K562 treated with DMSO at 1 percent for 24 hours (cell line): Measurements from ENCODE around the gene ZNF81. TPM values are rescaled to one million over a fixed set of nuclear protein-coding genes. Genes with fewer than 3 reads are reported as not detected.

Experiments
- total RNA-seq: library from RNA; unstranded; fragments of 300-600 nt; gene quantifications from 2 replicates; pipeline ENCODE4 v1.2.3, GENCODE V29; 2022; ENCODE audit warnings: low read depth; ENCODE audit not compliant: insufficient read depth

The ZNF81 gene
- 1.3 and 4.1 TPM in 2 replicates for total RNA-seq

DNA sequence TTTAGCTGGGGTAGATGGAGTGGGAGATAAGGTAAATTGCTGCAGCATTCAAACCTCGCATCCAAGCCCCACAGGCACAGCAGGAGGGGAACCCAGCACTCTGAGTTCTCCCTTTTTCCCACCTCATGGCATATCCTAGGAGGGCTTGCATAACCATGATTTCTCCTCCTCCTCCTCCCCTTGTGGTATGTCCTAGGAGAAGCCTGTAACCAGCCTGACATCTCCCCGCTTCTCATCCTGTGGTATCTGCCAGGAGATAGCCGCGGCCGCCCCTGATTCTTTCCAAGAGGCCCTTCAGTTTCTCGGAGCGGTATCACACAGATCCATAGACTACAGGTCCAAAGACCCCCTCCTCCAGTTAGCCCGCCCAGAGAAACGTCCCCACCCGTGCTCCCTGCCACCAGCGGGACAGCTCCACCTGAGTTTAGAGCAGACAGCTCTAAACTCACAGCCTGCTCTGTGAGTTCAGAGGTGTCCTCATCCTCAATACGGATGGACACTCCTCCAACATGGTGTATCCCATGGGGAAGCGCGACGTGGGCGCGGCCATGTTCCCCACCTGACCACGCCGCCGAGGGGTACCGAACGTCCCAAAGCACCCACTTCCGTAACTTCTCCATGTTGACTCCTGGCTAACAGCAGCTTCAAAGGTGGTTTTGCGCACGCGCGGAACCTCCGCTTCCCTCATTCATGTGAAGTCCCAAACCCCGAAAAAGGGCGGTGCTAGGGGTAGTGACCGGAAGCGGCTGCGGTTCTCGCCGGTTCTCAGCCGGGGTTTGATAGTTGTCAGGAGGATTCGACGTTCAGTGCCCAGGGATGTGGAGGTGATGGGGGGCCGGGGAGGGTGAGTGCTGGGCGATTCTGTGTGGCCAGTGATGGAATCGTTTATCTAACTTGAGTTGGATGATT is at the start of gene ZNF81:
Gene ZNF81, plus strand, starts transcription at position 739 of the 909 bp plus-strand sequence. CDS start 9,366 bp downstream, outside the sequence.

Other genes starting within 250 kb of the ZNF81 start
- gene SYN1, start 217.0 kb upstream of the ZNF81 start, total RNA-seq, result 0.68 and 0.72 TPM in 2 replicates
- gene CFP, start 207.0 kb upstream of the ZNF81 start, total RNA-seq, result 6.0 and 6.4 TPM in 2 replicates
- 52.8 and 55.4 TPM in 2 replicates for gene ELK1, start 186.3 kb upstream of the ZNF81 start, total RNA-seq
- 336 and 365 TPM in 2 replicates for gene UXT, start 177.7 kb upstream of the ZNF81 start, total RNA-seq
- 2.5 and 2.7 TPM in 2 replicates for gene ZNF182, start 167.1 kb downstream of the ZNF81 start, total RNA-seq
- not detected in 2 replicates for gene SPACA5, start 170.1 kb downstream of the ZNF81 start, total RNA-seq
- gene ZNF630, start 234.7 kb downstream of the ZNF81 start, total RNA-seq, result 0.44 TPM in 1 of 2 replicates, not detected in the other